Mesendoderm (in vitro differentiated cells): Measurements from ENCODE around the gene PRKN.

Experiments
- DNase-seq: peaks from one replicate; pipeline ENCODE4 v3.0.0; 2013
- H2AK5ac ChIP-seq: 2 replicates; pipeline ENCODE4 v1.6.1; 2013; ENCODE audit warnings: low read length, inconsistent platforms
- H2BK120ac ChIP-seq: 2 replicates; pipeline ENCODE4 v1.6.1; 2013; ENCODE audit warnings: low read depth, mild to moderate bottlenecking, low read length, moderate library complexity, mixed read lengths
- H2BK15ac ChIP-seq: replicated peaks from 2 replicates; pipeline ENCODE4 v1.6.1; 2013; ENCODE audit warnings: low read depth, mild to moderate bottlenecking, moderate library complexity
- H2BK5ac ChIP-seq: 2 replicates; pipeline ENCODE4 v1.6.1; 2013; ENCODE audit warnings: low read length, inconsistent platforms
- H3K18ac ChIP-seq: 2 replicates; pipeline ENCODE4 v1.6.1; 2013; ENCODE audit warnings: mild to moderate bottlenecking, low read length, mixed read lengths
- H3K23ac ChIP-seq: one replicate; pipeline ENCODE4 v1.6.1; 2013; ENCODE audit warnings: low read length
- H3K27ac ChIP-seq: 2 replicates; pipeline ENCODE4 v1.5.1; 2013; ENCODE audit warnings: low read depth, mild to moderate bottlenecking, inconsistent platforms, low read length, moderate library complexity
- H3K27me3 ChIP-seq: 2 replicates; pipeline ENCODE4 v1.6.1; 2013; ENCODE audit warnings: low read length, control low read depth, mild to moderate bottlenecking, inconsistent platforms; ENCODE audit not compliant: insufficient read depth, poor library complexity
- H3K36me3 ChIP-seq: 2 replicates; pipeline ENCODE4 v1.6.1; 2013; ENCODE audit warnings: low read length, inconsistent platforms; ENCODE audit not compliant: control insufficient read depth, insufficient read depth
- H3K4ac ChIP-seq: one replicate; pipeline ENCODE4 v1.6.1; 2013; ENCODE audit warnings: low read depth, mild to moderate bottlenecking, low read length, moderate library complexity
- H3K4me1 ChIP-seq: 2 replicates; pipeline ENCODE4 v1.6.1; 2013; ENCODE audit warnings: low read depth, low read length, inconsistent platforms; ENCODE audit not compliant: control insufficient read depth
- H3K4me2 ChIP-seq: 2 replicates; pipeline ENCODE4 v1.6.1; 2013; ENCODE audit warnings: low read length
- H3K4me3 ChIP-seq: 2 replicates; pipeline ENCODE4 v1.5.1; 2013; ENCODE audit warnings: mild to moderate bottlenecking, low read length
- H3K56ac ChIP-seq: one replicate; pipeline ENCODE4 v1.6.1; 2013; ENCODE audit warnings: low read length
- H3K79me1 ChIP-seq: 2 replicates; pipeline ENCODE4 v1.6.1; 2013; ENCODE audit warnings: low read length, inconsistent platforms
- H3K79me2 ChIP-seq: 2 replicates; pipeline ENCODE4 v1.6.1; 2013; ENCODE audit warnings: mild to moderate bottlenecking, low read length; ENCODE audit not compliant: control insufficient read depth, insufficient read depth
- H3K9ac ChIP-seq: 2 replicates; pipeline ENCODE4 v1.6.1; 2013; ENCODE audit warnings: low read length, inconsistent platforms
- H4K5ac ChIP-seq: one replicate; pipeline ENCODE4 v1.6.1; 2013; ENCODE audit warnings: low read length
- H4K8ac ChIP-seq: one replicate; pipeline ENCODE4 v1.6.1; 2013; ENCODE audit warnings: low read depth, mild to moderate bottlenecking, control low read depth, low read length, moderate library complexity
- WGBS: extraction: QIAGEN DNeasy Blood & Tissue Kit; methylation state at CpG from one replicate; pipeline ENCODE4 v1.1.7; 2013; ENCODE audit warnings: low lambda C conversion rate, missing lambda C conversion rate; ENCODE audit not compliant: insufficient coverage; ENCODE audit errors: extremely low coverage; 5-methylcytosine and 5-hydroxymethylcytosine counted together

PRKN gene

DNA sequence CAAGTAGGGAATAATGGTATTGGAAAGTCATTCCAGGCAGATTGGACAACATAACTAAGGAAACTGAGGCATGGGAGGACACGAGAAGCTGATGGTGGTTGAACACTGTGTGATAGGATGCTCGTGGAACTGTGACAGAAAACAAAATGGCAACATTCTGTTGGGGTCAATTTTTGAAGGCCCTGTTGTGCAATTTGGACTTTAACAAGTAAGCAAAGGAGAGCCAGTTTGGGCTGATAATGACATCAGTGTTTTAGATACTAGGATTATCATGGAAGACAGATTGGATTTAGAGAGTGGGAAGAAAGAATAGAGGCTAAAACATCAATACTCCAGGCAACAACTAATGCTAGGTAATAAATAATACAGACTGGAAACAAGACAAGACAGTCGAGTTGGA lies 53.1 kb downstream of the PRKN start:
- Histone ChIP-seq H3K27ac (no peak overlapping the region), H4K5ac (no peak overlapping the region), H3K4me2 (no peak overlapping the region), H3K36me3 (no peaks in the 10 kb centered on the region), H2AK5ac (no peak overlapping the region), H3K4ac (no peak overlapping the region), H3K79me2 (no peaks in the 10 kb centered on the region), H2BK5ac (no peak overlapping the region), H3K79me1 (no peaks in the 10 kb centered on the region), H3K9ac (no peak overlapping the region), H3K27me3 (no peaks in the 10 kb centered on the region), H3K4me3 (no peak overlapping the region), H3K4me1 (no peaks in the 10 kb centered on the region), H2BK15ac (no peak overlapping the region), H3K18ac (no peak overlapping the region), H2BK120ac (no peak overlapping the region), H3K56ac (no peak overlapping the region), H4K8ac (no peak overlapping the region), H3K23ac (no peak overlapping the region)
- no CpG with 5 or more reads among the region's 3 CpGs for WGBS
- DNase-seq: no peak

DNA sequence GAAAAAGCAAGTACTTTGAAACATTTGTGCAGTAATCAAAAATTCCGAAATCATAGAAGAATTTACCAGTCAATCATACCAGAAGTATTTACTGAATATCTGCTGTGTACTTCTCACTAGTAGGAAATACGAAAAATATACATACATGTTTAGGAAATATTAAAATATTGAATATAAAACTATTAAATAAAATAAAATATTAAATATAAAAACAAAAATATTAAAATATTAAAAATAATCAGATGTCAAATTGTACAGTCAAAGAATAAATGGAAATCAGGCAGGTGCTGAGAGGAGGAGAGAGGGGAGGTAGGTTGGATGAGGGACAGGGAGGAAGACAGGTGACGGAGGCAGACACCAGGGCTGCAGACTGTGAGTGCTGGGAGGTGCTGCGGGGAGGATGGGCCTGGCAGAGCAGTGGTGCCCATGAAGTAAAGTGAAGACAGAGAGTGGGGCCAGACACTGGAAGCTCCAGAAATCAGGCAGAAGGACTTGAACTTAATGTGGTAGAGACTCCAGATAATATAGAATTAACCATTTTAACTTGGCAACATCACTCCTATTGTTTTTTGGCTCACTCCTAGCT lies 55.9 kb downstream of the PRKN start:
- H3K4ac ChIP-seq: no peak overlapping the region
- no peaks in the 10 kb centered on the region for H3K79me1 ChIP-seq
- H3K27ac ChIP-seq: no peak overlapping the region
- H3K36me3 ChIP-seq: no peaks in the 10 kb centered on the region
- no peak overlapping the region for H2BK5ac ChIP-seq
- H3K79me2 ChIP-seq: no peaks in the 10 kb centered on the region
- H2BK15ac ChIP-seq: no peak overlapping the region
- no peak overlapping the region for H3K18ac ChIP-seq
- no peaks in the 10 kb centered on the region for H3K4me1 ChIP-seq
- H3K9ac ChIP-seq: no peak overlapping the region
- no peak overlapping the region for H3K23ac ChIP-seq
- H2AK5ac ChIP-seq: no peak overlapping the region
- no CpG with 5 or more reads among the region's 4 CpGs for WGBS
- no peak for DNase-seq
- H2BK120ac ChIP-seq: no peak overlapping the region
- H3K56ac ChIP-seq: no peak overlapping the region
- no peak overlapping the region for H3K4me2 ChIP-seq
- H3K4me3 ChIP-seq: no peak overlapping the region
- no peaks in the 10 kb centered on the region for H3K27me3 ChIP-seq
- no peak overlapping the region for H4K5ac ChIP-seq
- no peak overlapping the region for H4K8ac ChIP-seq

DNA sequence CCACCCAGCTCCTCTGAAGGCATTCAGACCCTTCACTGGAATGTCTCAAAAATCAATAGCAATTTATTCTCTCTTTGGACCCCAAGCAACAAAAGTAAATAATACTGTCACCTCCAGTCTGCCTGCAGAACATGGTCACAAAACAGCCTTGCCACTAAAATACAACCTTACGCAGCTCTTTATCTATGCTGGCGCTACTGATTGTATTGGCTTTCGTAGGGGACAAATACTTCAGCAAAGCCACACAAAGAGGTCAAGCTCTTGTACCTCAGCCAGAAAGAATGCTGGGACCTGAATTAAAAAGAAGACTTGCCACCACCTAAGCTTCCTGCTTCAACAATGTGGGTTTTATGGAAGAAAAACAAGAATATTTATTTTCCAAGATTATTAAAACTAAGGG lies 57.2 kb downstream of the PRKN start:
- no peak overlapping the region for H3K4me3 ChIP-seq
- H2BK5ac ChIP-seq: no peak overlapping the region
- no peak overlapping the region for H2BK120ac ChIP-seq
- no peak overlapping the region for H3K4ac ChIP-seq
- H3K27ac ChIP-seq: no peak overlapping the region
- WGBS: no CpG with 5 or more reads among the region's 3 CpGs
- DNase-seq: peak; percentile 2
- H3K56ac ChIP-seq: no peak overlapping the region
- no peak overlapping the region for H3K18ac ChIP-seq
- no peaks in the 10 kb centered on the region for H3K27me3 ChIP-seq
- no peaks in the 10 kb centered on the region for H3K79me2 ChIP-seq
- no peak overlapping the region for H3K9ac ChIP-seq
- no peak overlapping the region for H3K4me2 ChIP-seq
- H2BK15ac ChIP-seq: no peak overlapping the region
- H3K79me1 ChIP-seq: no peaks in the 10 kb centered on the region
- H3K4me1 ChIP-seq: no peaks in the 10 kb centered on the region
- H3K23ac ChIP-seq: no peak overlapping the region
- H4K8ac ChIP-seq: no peak overlapping the region
- no peak overlapping the region for H2AK5ac ChIP-seq
- no peaks in the 10 kb centered on the region for H3K36me3 ChIP-seq
- H4K5ac ChIP-seq: no peak overlapping the region

DNA sequence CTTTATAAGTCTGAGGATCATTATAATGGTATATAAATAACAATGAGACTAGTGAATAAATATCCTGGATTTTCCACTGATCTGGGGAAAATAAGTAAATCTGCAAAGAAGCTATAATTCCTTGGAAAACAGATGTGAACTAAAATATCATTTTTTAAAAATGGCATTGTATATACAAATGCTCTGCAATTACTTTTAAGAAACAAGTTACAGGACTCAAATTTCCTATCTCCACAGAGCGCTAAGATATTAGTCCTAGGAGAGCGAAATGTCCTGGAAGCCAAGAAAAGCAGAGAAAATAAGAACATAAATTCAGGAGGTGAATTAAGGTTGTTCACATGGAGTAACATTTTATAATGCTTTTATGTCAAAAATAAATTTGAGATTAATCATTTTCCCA lies 61.3 kb downstream of the PRKN start:
- Histone ChIP-seq H3K4me1 (no peaks in the 10 kb centered on the region), H3K23ac (no peak overlapping the region), H2BK15ac (no peak overlapping the region), H3K9ac (no peak overlapping the region), H3K36me3 (no peaks in the 10 kb centered on the region), H2AK5ac (no peak overlapping the region), H2BK120ac (no peak overlapping the region), H3K27ac (no peak overlapping the region), H3K18ac (no peak overlapping the region), H2BK5ac (no peak overlapping the region), H3K79me1 (no peaks in the 10 kb centered on the region), H3K4ac (no peak overlapping the region), H4K5ac (no peak overlapping the region), H3K4me3 (no peak overlapping the region), H3K4me2 (no peak overlapping the region), H3K56ac (no peak overlapping the region), H3K79me2 (no peaks in the 10 kb centered on the region), H3K27me3 (no peaks in the 10 kb centered on the region), H4K8ac (no peak overlapping the region)
- no peak for DNase-seq
- WGBS: no CpG with 5 or more reads among the region's 2 CpGs

DNA sequence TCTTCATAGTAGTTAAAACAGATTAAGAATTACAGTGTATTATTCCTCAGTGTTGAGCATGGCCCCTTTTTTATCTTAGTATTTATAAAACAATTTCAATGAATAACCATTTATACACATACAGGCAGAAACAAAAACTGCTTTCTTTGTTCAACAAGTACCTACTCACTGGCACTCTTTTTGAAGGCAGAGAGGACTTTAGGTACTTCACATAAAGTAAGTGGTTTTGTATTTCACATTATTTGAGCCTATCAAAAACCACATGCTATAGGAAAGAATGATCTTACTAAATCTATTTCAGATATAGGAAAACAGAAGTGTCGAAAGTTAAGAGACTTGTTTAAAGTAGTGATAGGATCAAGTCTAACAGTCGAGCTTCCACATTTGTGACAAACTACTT lies 73.8 kb downstream of the PRKN start:
- Histone ChIP-seq H3K79me2 (no peaks in the 10 kb centered on the region), H3K36me3 (no peaks in the 10 kb centered on the region), H2BK15ac (no peak overlapping the region), H3K4ac (no peak overlapping the region), H2AK5ac (no peak overlapping the region), H4K5ac (no peak overlapping the region), H3K27me3 (no peaks in the 10 kb centered on the region), H3K9ac (no peak overlapping the region), H3K4me1 (no peaks in the 10 kb centered on the region), H2BK120ac (no peak overlapping the region), H3K23ac (no peak overlapping the region), H4K8ac (no peak overlapping the region), H3K79me1 (no peaks in the 10 kb centered on the region), H3K4me2 (no peak overlapping the region), H3K27ac (no peak overlapping the region), H3K18ac (no peak overlapping the region), H2BK5ac (no peak overlapping the region), H3K56ac (no peak overlapping the region), H3K4me3 (no peak overlapping the region)
- no peak for DNase-seq
- WGBS: no CpG with 5 or more reads among the region's 2 CpGs

DNA sequence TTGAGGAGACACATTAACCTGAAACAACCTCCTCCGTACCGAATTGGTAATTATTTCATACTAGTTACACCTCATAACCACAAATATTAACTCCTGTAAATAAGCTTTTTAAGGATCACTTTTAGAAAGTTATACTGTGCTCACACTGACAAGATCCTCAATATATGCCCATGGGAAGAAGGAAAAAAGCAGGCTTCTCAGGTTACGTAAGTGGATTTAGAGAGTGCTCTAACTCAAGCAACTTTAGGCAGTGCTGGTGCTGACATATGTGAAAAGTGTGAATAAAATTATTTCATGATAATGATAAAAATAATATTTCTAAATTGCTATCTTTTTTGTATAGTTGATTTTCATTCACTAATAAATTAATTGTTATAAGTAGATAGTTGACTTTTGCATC lies 76.1 kb downstream of the PRKN start:
- Histone ChIP-seq H3K36me3 (no peaks in the 10 kb centered on the region), H3K4me3 (no peak overlapping the region), H3K79me2 (no peaks in the 10 kb centered on the region), H3K79me1 (no peaks in the 10 kb centered on the region), H3K27ac (no peak overlapping the region), H3K9ac (no peak overlapping the region), H3K4me1 (no peaks in the 10 kb centered on the region), H3K27me3 (no peaks in the 10 kb centered on the region), H4K8ac (no peak overlapping the region), H2BK120ac (no peak overlapping the region), H3K4ac (no peak overlapping the region), H4K5ac (no peak overlapping the region), H2BK15ac (no peak overlapping the region), H3K4me2 (no peak overlapping the region), H3K18ac (no peak overlapping the region), H3K56ac (no peak overlapping the region), H3K23ac (no peak overlapping the region), H2AK5ac (no peak overlapping the region), H2BK5ac (no peak overlapping the region)
- no peak for DNase-seq
- no CpG with 5 or more reads among the region's 3 CpGs for WGBS
